22Rv1 (cell line): ENCODE results near the gene GALNT16.

Experiments
- CTCF ChIP-seq: fragments of 450-650 bp; IDR thresholded peaks from 2 replicates; pipeline ENCODE4 v1.5.1; 2017; ENCODE audit warnings: mild to moderate bottlenecking
- ZFX ChIP-seq: fragments of 450-650 bp; IDR thresholded peaks from 2 replicates; pipeline ENCODE4 v1.6.1; 2017; ENCODE audit warnings: antibody characterized with exemption, borderline replicate concordance

- TF ChIP-seq CTCF (no peak), ZFX (no peak)
Observed at GRCh38 chr14:69400154-69400553, 140.2 kb downstream of the GALNT16 start.
